Islet precursor cell (in vitro differentiated cells): ENCODE data around the gene FGFR3.
"Not testable (repeated sequence)": the region's sequence is repeated elsewhere in the genome, so short reads cannot be mapped to it uniquely, and the experiment has no call there.

ENCODE experiments used
- DNase-seq: peaks from one replicate; pipeline ENCODE4 v3.0.0-alpha.2; 2018

The FGFR3 gene

DNA sequence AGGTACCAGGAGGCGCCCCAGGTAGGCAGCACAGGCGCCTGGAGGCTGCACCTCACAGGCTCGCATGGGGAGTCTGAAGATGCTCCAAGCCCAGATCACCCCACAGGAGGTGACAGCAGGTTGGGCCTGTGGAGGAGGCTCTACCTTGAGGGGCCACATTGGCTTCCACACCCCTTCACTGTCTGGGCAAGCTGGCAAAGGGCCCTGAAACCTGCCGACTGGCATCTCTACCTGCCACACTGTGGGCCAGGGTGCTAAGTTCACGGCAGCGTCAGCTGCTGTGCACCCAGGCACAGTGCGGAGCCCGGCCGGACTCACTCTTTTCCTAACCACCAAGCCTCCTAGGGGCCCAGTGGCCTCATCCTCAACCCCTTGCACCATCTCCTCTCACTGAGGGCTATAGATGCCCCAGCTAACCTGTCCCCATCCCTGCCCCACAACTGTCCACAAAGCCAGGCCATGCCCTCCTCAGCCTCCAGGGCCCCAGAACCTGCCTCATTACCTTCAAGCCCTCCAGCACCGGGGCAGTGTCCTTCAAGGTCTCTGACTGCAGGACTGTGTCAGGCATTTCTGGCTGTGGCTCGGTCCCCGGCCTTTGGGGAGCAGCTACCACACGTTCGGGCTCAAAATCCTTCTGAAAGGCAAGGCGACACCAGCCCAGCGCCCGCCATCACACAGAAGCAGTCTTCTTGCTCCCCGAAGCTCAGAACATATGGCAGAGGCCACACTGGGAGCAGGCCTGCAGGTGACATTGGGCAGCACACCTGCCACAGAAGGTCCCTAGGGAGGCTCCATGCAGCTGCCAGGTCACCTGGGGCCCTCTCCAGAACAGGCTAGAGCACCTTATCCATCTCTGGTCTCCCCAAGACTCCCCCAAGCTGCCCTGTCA is 28.8 kb downstream of the FGFR3 start:
- DNase-seq = no peak

DNA sequence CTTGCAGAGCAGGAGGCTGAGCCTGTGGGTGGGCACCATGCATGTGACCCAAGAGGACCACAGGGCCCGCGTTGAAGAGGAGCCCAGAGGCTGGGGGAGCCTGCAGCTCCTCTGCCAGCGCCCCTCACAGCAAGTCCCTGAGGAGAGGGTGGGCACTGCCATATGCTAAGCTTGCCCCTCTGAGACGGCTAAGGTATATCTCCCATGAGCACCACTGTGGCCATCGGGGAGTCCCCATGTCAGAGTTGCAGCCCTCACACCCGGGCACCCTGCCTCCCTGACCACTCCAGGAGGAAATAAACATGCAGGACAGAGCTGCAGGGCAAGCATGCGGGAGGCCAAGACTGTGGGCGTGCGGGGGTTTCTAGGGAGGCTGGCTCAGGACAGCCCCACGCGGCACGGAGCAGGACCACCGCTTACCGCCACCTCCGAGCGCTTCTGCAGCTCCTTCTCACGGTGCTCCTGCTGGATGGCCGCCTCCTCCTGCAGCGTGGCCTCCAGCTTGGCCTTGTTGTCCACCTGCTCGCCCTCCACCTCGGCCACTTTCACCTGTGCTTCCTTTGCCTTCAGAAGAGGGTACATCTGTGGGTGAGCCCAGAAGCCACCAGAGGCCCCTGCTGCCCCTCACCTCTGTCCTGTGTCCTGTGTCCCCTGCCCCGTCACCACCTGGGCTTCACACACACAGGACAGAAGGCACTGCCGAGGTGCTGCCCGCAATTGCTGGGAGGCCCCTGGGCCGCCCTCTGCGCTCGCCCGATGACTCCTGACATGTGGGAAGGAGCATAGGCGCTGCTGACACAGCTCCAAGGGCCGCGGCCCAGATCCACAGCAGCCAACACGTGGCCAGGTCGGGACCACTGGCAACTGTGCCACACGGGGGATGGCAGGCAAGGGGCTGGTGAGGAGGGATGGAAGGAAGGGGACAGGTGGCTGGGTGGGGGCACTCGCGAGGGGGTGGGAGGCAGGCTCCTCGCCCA is 29.8 kb downstream of the FGFR3 start:
- no peak for DNase-seq

DNA sequence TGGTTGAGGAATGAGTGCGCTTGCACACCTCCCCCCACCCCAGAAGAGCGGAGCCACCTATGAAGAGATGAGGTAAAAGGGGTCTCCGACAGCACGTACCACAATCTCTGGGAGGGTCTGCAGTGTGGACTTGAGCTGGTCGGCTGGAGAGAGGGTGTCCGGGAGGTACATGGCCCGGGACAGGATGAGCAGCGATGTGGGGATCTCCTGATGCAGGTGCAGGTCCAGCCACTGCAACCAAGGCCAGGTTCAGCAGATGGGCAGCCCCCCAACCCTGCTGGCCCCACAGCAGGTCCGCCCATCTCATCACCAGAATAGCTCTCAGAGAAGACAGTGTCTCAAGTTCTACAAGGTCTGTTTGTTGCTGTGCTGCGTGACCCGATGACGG is 30.4 kb downstream of the FGFR3 start:
- DNase-seq = no peak

- no peak for DNase-seq
Measured at GRCh38 chr4:1824746-1825145, 31.7 kb downstream of the FGFR3 start.

DNA sequence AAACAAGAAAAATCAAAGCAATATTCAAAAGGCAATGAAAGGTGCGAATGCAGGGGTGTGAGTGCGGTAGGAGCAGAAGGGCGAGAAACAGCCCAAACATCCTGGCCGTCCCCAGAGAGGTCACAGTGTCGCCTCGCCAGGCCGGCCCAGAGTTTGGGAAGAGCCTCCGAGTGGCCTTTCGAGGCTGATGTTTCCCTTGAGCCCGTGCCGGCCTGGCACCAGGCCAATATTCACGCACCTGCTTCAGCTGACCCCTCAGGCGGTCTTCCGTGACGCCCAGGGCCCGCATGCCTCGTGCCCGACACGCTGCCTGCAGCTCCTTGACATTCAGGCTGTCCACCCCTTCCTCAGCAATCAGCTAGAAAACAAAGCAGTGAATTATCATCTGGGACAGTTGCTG is 32.2 kb downstream of the FGFR3 start:
- no peak for DNase-seq

DNA sequence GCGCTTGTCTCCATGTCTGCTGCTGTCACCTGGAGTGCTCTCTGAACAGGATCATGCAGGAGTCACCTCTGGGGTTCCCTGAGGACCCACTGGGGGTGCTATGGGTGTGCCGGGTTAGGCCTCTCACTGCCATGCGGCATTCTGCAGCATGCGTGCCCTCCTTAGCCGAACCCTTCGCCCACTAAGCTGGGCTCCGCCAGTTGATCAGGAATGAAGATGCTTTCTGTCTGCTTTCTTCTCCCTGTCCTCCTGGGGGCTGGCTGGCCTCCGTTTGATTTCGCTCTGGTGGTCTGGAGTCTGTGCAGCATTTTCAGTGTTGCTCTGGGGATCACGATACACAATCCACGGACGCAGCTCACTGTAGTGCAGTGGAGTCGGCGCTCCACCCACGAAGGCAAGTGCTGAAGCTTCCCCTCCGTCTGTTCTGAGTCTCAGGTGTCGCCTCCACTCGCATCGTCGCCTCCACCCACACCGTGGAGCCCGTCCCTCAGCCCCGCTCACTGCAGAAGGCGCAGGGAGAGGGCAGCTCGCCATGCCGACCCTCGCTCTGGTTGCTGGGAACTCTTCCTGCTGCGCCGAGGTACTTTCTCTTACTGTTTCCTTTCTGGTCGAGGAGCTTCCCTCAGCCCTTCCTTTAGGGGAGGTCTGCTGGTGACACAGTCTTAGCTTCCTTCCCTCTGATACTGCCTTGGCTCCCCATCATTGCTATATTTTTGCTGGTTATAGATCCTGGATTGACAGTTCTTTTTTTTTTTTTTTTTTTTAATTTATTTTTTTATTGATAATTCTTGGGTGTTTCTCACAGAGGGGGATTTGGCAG is 33.6 kb downstream of the FGFR3 start:
- DNase-seq = no peak

DNA sequence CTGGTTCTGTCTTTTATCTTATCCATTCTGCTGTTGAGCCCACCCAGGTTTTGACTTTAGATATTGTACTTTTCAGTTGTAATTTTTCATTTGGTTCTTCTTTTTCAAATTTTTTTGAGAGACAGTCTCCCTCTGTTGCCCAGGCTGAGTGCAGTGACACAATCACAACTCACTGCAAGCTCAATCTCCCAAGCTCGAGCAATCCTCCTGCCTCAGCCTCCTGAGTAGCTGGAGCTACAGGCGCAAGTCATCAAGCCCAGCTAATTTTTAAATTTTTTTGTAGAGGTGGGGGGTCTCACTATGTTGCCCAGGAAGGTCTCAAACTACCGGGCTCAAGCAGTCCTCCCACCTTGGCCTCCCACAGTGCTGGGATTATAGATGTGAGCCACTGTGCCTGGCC is 37.1 kb downstream of the FGFR3 start:
- DNase-seq = no peak

GRCh38 chr4:1830642-1831228 is 37.6 kb downstream of the FGFR3 start:
- no peak for DNase-seq

- no peak for DNase-seq
Measured at GRCh38 chr4:1831331-1831730, 38.2 kb downstream of the FGFR3 start.

DNA sequence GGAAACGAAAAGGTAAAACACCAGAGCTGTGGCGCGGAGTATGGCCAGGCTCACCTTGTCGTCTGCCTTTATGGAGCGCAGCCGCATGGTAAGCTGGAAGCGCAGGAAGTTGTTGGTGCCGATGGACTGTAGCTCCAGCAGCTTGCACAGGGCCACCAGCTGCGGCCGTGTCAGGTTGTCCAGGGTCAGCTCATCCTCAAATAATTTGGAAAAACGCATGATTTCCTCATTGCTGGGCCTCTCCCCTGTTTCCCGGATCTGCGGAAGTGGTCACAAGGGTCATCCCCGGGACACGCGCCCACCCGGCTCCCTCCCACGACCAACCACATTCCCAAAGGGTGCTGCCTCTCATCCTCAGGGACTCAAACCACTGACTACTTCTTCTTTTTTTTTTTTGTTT is 39.6 kb downstream of the FGFR3 start:
- no peak for DNase-seq

- DNase-seq = no peak
Measured at GRCh38 chr4:1833307-1834046, 40.4 kb downstream of the FGFR3 start.

DNA sequence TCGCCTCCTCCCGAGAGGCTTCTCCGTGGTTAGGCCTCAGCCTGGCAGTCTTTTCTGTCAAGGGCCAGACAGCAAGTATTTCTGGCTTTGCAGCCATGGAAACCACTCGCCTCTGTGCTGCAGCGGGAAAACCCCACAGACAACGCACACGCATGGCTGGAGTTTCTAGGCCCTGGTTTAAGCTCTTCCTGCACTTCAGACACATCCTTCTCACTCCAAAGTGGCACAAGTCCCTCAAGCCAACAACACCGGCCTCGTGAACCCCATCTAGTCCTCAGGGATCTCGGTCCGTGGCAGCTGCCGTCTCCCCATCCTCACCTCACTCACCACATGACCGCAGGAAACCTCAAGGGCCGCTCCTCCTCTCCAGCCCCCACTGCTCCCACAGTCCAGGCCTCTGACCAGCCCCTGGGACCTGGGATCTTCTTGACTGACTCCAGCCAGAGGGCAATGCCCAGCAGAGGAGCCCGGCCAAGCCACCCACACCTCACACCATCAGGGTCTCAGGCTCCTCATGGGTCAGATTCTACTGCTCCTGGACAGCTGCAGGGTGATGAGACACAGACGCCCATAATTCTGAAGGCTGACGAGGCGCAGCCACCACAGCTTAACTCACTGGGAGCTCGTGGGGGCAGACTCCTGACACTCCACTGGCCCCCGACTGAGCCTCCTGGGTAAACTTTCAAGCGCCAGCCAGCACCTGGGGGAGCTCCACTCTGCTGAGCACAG is 41.1 kb downstream of the FGFR3 start:
- no peak for DNase-seq

DNA sequence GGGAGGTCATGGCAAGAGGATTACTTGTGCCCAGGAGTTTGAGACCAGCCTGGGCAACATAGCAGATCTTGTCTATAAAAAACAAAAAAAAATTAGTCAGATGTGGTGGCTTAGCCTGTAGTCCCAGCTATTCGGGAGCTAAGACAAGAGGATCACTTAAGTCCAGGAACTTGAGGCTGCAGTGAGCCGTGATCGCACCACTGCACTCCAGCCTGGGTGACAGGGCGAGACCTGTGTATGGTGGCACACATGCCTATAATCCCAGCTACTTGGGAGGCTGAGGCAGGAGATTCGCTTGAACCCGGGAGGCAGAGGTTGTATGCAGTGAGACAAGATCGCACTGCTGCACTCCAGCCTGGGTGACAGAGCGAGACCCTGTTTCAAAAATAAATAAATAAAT is 42.7 kb downstream of the FGFR3 start:
- not testable (repeated sequence) for DNase-seq

- no peak for DNase-seq
Measured at GRCh38 chr4:1836650-1837049, 43.6 kb downstream of the FGFR3 start.

DNA sequence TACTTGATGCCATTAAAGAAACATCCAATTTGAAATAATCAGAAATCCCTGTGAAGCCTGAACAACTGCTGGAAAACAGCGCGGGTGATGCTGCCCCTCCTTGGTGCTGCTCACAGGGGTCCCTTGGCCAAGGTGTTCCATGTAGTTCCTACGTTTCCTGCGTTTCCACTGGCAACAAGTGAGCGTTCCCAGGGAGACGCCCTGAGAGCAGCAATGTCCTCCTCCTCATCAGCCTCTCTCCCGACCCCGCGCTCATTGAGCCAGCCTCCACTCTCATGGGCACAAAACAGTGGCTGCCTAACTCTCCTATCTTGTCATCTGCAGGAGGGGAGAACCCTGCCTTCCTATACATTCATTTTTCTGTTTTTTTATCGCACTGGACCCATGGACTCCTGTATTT is 44.0 kb downstream of the FGFR3 start:
- DNase-seq = no peak

DNA sequence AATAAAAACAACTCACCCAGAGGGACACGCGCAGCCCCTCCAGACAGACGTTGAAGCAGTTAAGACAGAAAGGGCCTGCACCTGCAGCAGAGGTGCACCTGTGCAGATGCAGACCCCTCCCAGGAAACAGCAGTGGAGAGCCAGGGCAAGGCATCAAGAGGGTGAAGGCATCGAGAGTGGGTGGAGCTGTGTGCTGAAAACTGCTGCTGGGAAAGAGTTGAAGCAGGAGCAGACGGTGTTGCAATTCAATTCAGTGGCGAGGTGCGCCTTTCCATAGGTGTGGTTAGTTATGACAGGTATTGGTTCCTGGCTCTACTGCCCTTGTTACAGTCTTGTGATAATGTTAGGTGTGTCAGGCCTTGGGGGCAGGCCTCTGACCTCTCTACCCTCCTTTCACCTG is 46.2 kb downstream of the FGFR3 start:
- no peak for DNase-seq

- no peak for DNase-seq
Measured at GRCh38 chr4:1841201-1841886, 48.3 kb downstream of the FGFR3 start.

DNA sequence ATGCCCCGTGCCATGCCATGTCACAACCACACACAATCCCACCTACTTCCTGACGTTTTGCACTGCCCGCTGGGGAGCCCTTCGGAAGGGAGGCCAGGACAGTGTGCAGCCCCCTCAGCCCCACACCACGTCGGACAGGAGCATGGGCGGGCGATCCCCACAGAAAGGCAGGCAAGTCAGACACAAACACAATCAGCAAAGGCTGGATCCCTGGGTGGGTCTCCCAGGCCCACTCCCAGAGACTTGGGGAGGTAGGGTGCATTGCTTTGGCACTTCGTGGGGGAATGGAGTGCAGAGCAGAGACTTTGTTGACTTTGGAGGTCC is 48.8 kb downstream of the FGFR3 start:
- no peak for DNase-seq

- DNase-seq = no peak
Measured at GRCh38 chr4:1842339-1842895, 49.3 kb downstream of the FGFR3 start.

DNA sequence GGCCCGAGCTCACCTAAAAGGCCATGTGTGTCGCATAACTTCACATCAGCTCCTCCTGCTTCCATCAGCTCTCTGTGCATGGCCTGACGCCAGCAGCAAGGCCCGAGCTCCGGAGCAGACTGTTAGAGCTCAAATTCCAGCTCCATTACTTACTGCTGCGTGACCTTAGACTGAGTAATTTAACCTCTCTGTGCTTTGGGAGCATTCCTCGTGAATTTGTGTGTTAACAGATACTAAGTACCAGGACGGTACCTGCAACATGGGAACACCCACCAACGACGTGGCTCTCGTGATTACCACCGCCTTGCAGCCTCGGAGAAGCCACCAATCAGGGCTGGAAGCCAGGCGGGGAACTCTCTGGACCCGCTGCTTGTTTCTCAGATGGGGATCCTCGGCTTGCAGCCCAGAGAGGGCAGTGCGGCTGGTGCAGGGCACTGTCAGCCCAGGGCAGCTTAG is 49.9 kb downstream of the FGFR3 start:
- no peak for DNase-seq
